Breast epithelium (tissue), 3 donors: Measurements from ENCODE around the gene FRMPD2.

Source experiments
- CTCF ChIP-seq, 3 donors: fragments of 450-650 bp; IDR thresholded peaks; one replicate each; pipeline ENCODE4 v1.5.1; 2016 to 2017; ENCODE audit warnings: antibody characterized with exemption in 3 of 3, mild to moderate bottlenecking in 3 of 3, moderate library complexity in 3 of 3
- POLR2A ChIP-seq: fragments of 450-650 bp; IDR thresholded peaks from one replicate; pipeline ENCODE4 v1.6.1; 2016; ENCODE audit warnings: antibody characterized with exemption, mild to moderate bottlenecking, moderate library complexity
- POLR2AphosphoS5 ChIP-seq, 3 donors: sonication (generic); formaldehyde crosslinking; IDR thresholded peaks; one replicate each; pipeline ENCODE4 v1.6.1; 2017; ENCODE audit warnings: antibody characterized with exemption in 3 of 3

GRCh38 chr10:48231178-48231577, 43.3 kb downstream of the FRMPD2 start:
- TF ChIP-seq CTCF (IDR thresholded peaks at IDR 0.05) (no peak), POLR2AphosphoS5 (IDR thresholded peaks at IDR 0.05) (no peak), POLR2A (no peak)
